Activated naive CD8-positive, alpha-beta T cell treated with anti-CD3 and anti-CD28 coated beads for 36 hours (primary cell): ENCODE data around the gene YPEL1. TPM values are rescaled to one million over a fixed set of nuclear protein-coding genes. Genes with fewer than 3 reads are reported as not detected.
"Not testable (repeated sequence)": the region's sequence is repeated elsewhere in the genome, so short reads cannot be mapped to it uniquely, and the experiment has no call there.

Experiments used
- DNase-seq: peaks from one replicate; pipeline ENCODE4 v3.0.0; 2021
- H3K27ac Mint-ChIP-seq: one replicate; pipeline ENCODE4 v1.8.0; 2022; ENCODE audit warnings: mild to moderate bottlenecking, moderate library complexity, mixed read lengths
- H3K27me3 Mint-ChIP-seq: one replicate; pipeline ENCODE4 v1.8.0; 2022; ENCODE audit warnings: mild to moderate bottlenecking, mixed read lengths
- H3K36me3 Mint-ChIP-seq: one replicate; pipeline ENCODE4 v1.8.0; 2021; ENCODE audit warnings: mild to moderate bottlenecking, mixed read lengths
- H3K4me1 Mint-ChIP-seq: one replicate; pipeline ENCODE4 v1.8.0; 2021; ENCODE audit warnings: mixed read lengths
- H3K4me3 Mint-ChIP-seq: one replicate; pipeline ENCODE4 v1.8.0; 2022; ENCODE audit warnings: mild to moderate bottlenecking, moderate library complexity, mixed read lengths
- H3K9me3 Mint-ChIP-seq: one replicate; pipeline ENCODE4 v1.8.0; 2022; ENCODE audit warnings: mixed read lengths
- total RNA-seq, 2 experiments: library from RNA; stranded (reverse); gene quantifications; one replicate each; pipeline ENCODE4 v1.2.3, GENCODE V29; 2021

Gene YPEL1
- total RNA-seq, 2 experiments from 2014 or later, result 0.60 to 0.72 TPM

DNA sequence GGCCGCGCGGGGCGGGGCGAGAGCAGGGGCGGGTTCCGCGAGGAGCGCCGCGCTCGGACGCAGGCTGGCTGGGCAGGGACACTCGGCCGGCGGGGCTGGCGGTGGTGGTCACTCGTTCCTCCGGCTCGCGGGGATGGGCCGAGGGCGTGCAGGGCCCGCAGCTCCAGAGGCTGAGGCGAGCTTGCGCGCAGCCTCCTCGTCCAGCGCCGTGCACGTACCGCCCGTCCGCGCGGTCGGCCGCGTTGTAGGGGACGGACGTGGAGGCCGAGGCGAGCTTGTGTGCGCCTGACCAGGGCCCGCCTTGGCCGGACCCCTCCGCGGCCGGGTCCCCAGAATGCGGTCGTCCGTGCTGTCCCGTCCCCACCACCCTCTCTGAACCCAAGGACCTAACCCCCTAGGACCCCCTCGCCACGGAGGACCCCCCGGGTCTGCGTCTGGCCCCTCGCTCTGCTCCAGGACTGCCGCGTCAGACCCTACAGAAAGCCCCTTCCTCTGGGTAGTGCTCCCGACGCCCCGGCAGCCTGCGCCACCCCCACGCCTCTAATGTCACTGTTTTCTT, 569 bp upstream of the YPEL1 start:
- no peak overlapping the region for H3K4me3 Mint-ChIP-seq
- no peaks in the 10 kb centered on the region for H3K27me3 Mint-ChIP-seq
- no peaks in the 10 kb centered on the region for H3K36me3 Mint-ChIP-seq
- no peak overlapping the region for H3K27ac Mint-ChIP-seq
- DNase-seq, result no peak
- H3K9me3 Mint-ChIP-seq, result no peaks in the 10 kb centered on the region
- peaks cover 7% of the 10 kb centered on the region for H3K4me1 Mint-ChIP-seq

DNA sequence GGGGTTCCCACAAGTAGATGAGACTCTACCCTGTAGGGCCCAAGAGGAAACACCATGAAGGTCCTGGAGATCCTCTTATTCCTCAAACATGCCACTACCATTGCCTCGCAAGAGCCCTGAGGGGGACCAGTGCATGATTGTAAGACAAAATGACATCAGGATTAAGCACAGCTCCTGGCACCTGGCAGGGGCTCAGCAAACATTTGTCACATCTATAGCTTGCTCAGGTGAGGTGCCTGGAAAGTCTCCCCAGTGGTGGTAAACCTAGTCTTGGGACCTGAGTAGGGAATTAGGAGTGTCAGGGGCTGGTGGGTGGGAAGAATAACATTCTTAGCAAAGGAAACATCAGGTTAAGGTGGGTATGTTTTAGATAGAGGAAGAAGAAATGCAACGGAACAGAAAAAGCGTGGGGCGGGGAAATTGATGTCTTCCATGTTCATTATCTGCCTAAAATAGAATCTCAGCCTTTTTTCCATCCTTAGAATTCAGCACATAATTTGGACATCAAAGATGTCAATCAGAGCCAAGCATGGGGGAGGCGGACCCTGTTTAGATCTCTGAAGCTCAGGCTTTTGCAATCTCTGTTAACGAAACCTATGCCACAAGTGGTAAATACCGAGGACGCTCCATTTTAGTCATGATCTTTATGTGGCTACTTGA, 924 bp downstream of the YPEL1 start:
- Mint-ChIP-seq H3K36me3 (no peaks in the 10 kb centered on the region), H3K4me3 (peak overlapping the region; percentile 85), H3K4me1 (peaks cover 7% of the 10 kb centered on the region), H3K9me3 (no peaks in the 10 kb centered on the region), H3K27me3 (no peaks in the 10 kb centered on the region), H3K27ac (peak overlapping the region; percentile 78)
- DNase-seq, result peak; percentile 12

DNA sequence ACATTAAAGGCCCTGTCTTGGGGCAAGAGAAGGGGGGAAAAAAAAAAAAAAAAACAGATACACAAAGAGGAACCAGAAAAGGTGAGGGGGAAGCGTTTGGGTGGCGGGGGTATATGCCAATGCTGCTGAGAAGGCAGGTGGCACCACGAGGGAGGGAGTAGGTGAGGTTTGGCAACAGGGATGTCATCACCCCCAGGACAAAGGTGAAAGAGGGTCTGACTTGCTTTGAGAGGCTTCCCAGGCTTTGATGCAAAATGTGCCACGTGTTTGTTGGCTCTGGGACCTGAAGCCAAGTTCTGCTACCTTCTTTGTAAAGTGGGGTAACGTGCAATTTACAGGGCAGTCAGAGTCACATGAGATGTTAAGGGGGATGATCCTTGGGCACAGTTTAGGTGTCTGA, 4.1 kb downstream of the YPEL1 start:
- no peak overlapping the region for H3K4me3 Mint-ChIP-seq
- DNase-seq, result no peak
- H3K9me3 Mint-ChIP-seq, result no peaks in the 10 kb centered on the region
- no peaks in the 10 kb centered on the region for H3K27me3 Mint-ChIP-seq
- H3K27ac Mint-ChIP-seq, result no peak overlapping the region
- no peaks in the 10 kb centered on the region for H3K36me3 Mint-ChIP-seq
- H3K4me1 Mint-ChIP-seq, result peaks cover 9% of the 10 kb centered on the region

DNA sequence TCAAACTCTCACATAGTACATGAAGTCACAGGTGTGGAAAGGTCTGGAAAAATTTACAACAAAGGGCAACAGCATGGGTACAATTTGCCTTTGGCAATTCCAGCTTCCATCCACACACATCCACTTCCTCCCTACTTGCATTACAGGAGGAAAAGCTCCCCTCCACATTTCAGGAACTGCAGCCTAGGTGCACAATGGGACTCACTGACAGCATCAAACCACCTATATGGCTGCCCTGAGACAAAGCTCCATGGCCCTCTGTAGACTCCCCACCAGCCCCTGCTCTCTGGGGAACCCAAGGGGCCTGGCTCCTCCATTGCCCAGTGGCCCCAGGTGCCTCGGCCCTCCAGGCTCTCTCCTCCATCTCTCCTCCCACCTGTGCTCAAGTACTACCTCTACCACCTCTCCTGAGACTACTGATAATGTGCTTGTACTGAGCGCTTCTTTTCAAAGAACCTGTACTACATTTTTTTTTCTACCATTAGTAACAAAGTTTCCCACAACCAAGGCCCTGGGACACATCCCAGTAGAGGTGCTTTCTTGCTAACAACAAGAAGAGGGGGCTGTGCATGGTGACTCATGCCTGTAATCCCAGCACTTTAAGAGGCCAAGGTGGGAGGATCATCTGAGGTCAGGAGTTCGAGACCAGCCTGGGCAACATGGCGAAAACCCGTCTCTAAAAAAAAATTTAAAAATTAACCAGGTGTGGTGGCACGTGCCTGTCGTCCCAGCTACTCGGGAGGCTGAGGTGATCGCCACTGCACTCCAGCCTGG, 4.9 kb downstream of the YPEL1 start:
- no peak for DNase-seq
- Mint-ChIP-seq H3K4me3 (no peak overlapping the region), H3K9me3 (no peaks in the 10 kb centered on the region), H3K27me3 (no peaks in the 10 kb centered on the region), H3K27ac (no peak overlapping the region), H3K36me3 (no peaks in the 10 kb centered on the region), H3K4me1 (peaks cover 10% of the 10 kb centered on the region)

DNA sequence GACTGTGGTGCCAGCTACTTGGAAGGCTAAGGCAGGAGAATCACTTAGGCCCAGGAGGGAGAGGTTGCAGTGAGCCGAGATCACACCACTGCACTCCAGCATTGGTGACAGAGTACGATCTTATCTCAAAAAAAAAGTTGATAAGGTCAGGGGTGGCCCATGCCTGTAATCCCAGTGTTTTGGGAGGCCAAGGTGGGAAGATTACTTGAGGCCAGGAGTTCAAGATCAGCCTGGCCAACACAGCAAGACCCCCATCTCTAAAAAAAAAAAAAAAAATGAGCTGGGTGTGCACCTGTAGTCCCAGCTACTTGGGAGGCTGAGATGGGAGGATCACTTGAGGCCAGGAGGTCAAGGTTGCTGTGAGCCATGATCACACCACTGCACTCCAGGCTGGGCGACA, 6.4 kb downstream of the YPEL1 start:
- not testable (repeated sequence) for H3K9me3 Mint-ChIP-seq, DNase-seq, H3K36me3 Mint-ChIP-seq, H3K4me1 Mint-ChIP-seq, H3K27ac Mint-ChIP-seq, H3K4me3 Mint-ChIP-seq, H3K27me3 Mint-ChIP-seq

DNA sequence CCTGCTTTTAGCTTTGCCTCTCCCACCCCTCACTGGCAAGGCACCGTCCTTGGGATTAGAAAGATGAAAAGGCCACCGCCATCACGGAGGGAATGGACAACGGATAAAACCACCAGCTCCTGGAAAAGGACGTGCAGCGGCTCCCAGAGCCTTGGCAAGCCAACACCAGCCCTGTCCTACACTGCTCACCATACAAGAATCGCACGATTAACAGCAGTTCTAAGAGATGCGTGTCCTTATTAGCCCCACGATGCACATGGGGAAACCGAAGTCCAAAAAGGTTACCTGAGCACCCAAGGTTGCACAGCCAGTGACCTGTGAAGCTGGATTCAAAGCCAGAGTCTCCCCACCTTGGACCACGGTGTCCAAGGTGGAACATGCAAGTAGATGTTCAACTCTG, 7.3 kb downstream of the YPEL1 start:
- no peaks in the 10 kb centered on the region for H3K36me3 Mint-ChIP-seq
- H3K4me1 Mint-ChIP-seq, result peaks cover 3% of the 10 kb centered on the region
- H3K27me3 Mint-ChIP-seq, result no peaks in the 10 kb centered on the region
- DNase-seq, result no peak
- H3K9me3 Mint-ChIP-seq, result no peaks in the 10 kb centered on the region
- H3K27ac Mint-ChIP-seq, result no peak overlapping the region
- no peak overlapping the region for H3K4me3 Mint-ChIP-seq

DNA sequence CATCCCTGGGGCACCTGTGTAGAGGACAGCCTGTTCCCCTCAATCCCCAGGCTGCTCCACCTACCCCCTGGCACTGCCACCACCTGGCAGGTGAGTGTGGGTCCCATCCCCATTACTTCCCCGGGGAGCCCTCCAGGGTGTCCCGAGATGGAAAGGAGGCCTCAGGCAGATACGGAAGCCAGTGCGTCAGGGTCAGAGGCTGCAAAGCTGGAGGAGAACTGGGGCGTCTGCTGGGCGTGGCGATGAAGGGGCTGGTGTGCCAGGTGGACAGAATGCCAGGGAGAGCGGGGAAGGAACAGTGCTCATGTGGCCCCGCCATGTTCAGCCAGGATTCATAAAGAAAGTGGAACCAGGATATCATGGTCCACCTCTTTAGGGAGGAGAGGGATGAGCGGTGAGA, 7.8 kb downstream of the YPEL1 start:
- Mint-ChIP-seq H3K4me1 (peaks cover 3% of the 10 kb centered on the region), H3K9me3 (no peaks in the 10 kb centered on the region), H3K27me3 (no peaks in the 10 kb centered on the region), H3K27ac (no peak overlapping the region), H3K36me3 (no peaks in the 10 kb centered on the region), H3K4me3 (no peak overlapping the region)
- no peak for DNase-seq

DNA sequence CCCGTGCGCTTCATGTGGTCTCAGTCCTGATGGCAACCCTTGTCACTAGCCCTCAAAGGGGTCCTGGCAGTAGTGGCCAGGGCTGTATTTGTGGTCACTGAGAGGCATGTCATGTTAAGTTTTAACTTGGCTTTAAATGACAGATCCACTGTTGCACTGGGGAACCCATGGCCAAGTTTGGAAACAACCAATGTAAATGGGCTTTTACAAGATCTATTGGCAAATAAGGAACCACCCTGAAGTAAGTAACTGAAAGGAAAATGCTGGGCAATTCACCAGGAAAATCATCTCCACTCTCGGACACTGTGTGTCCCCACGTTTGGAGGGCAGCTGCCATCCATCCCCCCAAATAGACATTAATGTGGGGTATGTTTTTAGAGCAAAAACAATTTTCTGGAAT, 8.4 kb downstream of the YPEL1 start:
- H3K9me3 Mint-ChIP-seq, result no peaks in the 10 kb centered on the region
- H3K4me1 Mint-ChIP-seq, result peaks cover 3% of the 10 kb centered on the region
- H3K4me3 Mint-ChIP-seq, result no peak overlapping the region
- H3K36me3 Mint-ChIP-seq, result no peaks in the 10 kb centered on the region
- DNase-seq, result no peak
- no peak overlapping the region for H3K27ac Mint-ChIP-seq
- no peaks in the 10 kb centered on the region for H3K27me3 Mint-ChIP-seq

DNA sequence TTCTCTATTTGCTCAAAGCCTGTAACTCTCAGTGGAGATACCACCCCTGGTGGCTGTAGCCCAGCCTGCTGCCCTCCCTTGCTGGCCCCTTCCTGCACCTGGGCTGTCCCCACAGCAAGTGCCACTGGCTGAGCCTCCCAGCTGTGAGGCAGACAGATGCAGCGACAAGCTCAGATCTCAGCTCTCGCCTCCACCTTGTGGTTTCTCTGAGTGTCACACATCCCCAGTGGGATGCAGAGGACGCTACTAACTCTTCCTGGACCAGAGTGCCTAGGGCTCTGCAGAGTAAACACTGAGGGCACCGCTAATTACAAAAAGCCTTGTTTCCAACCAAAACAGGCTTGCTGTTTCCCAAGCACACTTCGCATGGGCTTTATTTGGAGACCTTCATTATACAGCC, 8.9 kb downstream of the YPEL1 start:
- H3K4me3 Mint-ChIP-seq, result no peak overlapping the region
- H3K27ac Mint-ChIP-seq, result no peak overlapping the region
- peak; percentile 48 for DNase-seq
- H3K27me3 Mint-ChIP-seq, result no peaks in the 10 kb centered on the region
- H3K9me3 Mint-ChIP-seq, result no peaks in the 10 kb centered on the region
- H3K36me3 Mint-ChIP-seq, result no peaks in the 10 kb centered on the region
- peaks cover 3% of the 10 kb centered on the region for H3K4me1 Mint-ChIP-seq

DNA sequence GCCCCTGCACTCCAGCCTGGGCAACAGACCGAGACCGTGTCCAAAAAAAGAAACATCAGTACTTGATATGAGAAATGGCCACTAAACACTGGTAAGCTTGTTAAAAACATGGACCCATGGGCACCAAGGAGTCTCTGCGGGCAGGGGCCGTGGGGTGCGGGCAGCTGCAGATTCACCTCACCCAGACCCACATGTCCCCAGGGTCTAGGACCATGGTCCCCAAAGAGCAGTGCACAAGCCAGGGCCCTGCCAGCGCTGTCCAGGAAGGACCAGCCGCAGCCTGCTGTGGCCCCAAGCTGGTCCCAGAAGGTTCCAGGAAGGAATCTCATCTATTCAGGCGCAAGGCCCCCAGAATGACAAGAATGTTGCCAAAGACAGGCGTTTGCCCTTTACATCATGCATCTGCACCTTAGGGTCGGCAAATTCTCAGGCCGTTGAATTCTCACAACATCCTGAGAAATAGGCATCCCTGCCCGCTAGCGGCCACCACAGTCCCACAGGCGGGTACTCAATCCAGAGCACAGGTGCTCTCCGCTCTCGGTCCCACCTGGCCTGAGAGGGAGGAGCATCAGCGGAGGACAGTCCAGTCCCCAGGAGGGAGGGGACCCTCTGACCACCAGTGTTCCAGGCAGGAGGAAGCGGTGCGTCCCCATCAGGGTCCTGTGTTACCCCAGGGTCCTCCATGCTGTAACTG, 9.5 kb downstream of the YPEL1 start:
- Mint-ChIP-seq H3K36me3 (no peaks in the 10 kb centered on the region), H3K4me1 (peaks cover 3% of the 10 kb centered on the region)

DNA sequence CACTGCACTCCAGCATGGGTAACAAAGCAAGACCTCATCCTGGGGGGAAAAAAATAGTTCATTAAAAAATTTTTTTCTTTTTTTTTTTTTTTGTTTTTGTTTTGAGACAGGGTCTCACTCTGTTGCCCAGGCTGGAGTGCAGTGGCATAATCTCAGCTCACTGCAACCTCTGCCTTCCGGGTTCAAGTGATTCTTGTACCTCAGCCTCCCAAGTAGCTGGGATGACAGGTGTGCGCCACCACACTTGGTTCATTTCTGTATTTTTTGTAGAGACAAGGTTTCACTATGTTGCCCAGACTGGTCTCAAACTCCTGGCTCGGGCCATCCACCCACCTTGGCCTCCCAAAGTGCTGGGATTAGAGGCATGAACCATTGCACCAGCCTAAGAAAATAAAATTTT, 11.1 kb downstream of the YPEL1 start:
- not testable (repeated sequence) for H3K27me3 Mint-ChIP-seq, H3K4me3 Mint-ChIP-seq, DNase-seq, H3K4me1 Mint-ChIP-seq, H3K36me3 Mint-ChIP-seq, H3K27ac Mint-ChIP-seq, H3K9me3 Mint-ChIP-seq

More for the DNA sequence above, 9.5 kb downstream of the YPEL1 start:
- Mint-ChIP-seq H3K27me3 (no peaks in the 10 kb centered on the region), H3K4me3 (no peak overlapping the region), H3K27ac (no peak overlapping the region), H3K9me3 (no peaks in the 10 kb centered on the region)
- DNase-seq, result no peak

DNA sequence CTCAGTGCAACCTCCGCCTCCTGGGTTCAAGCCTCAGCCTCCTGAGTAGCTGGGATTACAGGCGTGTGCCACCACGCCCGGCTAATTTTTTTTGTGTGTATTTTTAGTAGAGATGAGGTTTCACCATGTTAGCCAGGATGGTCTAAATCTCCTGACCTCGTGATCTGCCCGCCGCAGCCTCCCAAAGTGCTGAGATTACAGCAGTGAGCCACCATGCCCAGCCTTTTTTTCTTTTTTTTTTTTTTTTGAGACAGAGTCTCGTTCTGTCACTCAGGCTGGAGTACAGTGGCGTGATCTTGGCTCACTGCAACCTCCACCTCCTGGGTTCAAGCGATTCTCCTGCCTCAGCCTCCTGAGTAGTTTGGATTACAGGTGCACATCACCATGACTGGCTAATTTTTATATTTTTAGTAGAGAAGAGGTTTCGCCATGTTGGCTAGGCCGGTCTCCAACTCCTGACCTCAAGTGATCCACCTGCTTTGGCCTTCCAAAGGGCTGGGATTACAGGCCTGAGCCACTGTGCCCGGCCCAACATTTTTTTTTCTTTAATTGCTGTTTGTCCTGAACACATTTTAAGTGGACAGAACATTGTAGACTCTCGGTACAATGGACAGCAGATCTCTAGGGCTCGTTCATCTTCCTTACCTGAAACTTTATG, 14.3 kb downstream of the YPEL1 start:
- H3K9me3 Mint-ChIP-seq, H3K4me1 Mint-ChIP-seq, H3K4me3 Mint-ChIP-seq, H3K27me3 Mint-ChIP-seq, H3K36me3 Mint-ChIP-seq, H3K27ac Mint-ChIP-seq, DNase-seq: not testable (repeated sequence)

DNA sequence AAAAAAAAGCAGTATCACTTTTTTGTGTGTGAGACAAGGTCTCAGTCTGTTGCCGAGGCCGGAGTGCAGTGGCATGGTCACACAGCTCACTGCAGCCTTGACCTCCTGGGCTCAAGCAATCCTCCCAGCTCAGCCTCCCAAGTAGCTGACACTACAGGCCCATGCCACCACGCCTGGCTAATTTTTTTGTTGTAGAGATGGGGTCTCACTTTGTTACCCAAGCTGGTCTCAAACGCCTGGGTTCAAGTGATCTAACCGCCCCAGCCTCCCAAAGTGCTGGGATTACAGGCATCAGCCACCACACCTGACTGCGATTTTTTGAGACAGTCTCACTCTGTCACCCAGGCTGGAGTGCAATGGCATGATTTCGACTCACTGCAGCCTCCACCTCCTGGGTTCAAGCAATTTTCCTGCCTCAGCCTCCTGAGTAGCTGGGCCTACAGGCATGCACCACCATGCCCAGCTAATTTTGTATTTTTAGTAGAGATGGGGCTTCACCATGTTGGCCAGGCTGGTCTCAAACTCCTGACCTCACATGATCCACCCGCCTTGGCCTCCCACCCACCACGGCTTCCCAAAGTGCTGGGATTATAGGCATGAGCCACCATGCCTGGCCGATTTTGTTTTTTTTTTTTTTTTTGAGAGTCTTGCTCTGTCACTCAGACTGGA, 15.3 kb downstream of the YPEL1 start:
- H3K4me3 Mint-ChIP-seq, H3K27ac Mint-ChIP-seq, H3K27me3 Mint-ChIP-seq, DNase-seq, H3K36me3 Mint-ChIP-seq, H3K9me3 Mint-ChIP-seq, H3K4me1 Mint-ChIP-seq: not testable (repeated sequence)

DNA sequence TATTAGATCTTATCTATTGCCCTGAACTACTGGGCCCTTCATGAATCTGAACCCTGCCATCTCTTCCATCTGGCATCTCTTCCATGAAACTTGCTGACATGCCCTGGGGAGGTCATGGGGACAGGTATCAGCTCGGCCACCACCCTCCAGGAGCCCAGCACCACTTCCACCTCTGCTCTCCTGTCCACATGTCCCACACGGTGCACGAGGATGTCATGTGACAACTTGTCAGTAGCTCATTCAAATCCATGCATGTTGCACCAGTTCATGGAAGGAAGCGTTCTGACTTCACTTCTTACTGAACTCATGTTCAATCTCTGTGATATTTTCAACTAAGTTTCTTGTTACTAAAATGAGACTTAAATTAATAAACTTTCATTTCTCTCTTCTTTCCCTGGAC, 16.6 kb downstream of the YPEL1 start:
- Mint-ChIP-seq H3K9me3 (no peaks in the 10 kb centered on the region), H3K4me1 (peaks cover 3% of the 10 kb centered on the region), H3K36me3 (no peaks in the 10 kb centered on the region), H3K27me3 (no peaks in the 10 kb centered on the region), H3K27ac (no peak overlapping the region), H3K4me3 (no peak overlapping the region)
- DNase-seq, result no peak

DNA sequence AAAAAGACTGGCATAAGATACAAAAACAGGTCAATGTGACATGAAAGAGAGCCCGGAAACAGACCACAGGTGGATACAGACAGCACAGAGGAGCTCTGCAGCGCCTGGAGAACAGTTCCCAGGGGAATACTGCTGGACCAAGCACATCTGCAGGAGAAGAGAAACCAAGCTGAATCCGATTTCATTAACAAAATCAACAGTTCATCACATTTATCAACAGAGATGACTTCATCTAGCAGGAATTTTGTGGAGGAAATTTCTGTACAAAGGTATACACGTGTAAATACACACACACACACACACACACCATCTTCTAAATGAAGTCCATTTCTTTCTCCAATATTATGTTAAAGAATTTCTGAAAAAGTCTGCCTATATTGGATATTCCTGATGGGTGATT, 17.1 kb downstream of the YPEL1 start:
- H3K27ac Mint-ChIP-seq, result no peak overlapping the region
- no peaks in the 10 kb centered on the region for H3K9me3 Mint-ChIP-seq
- no peak for DNase-seq
- H3K4me3 Mint-ChIP-seq, result no peak overlapping the region
- H3K36me3 Mint-ChIP-seq, result no peaks in the 10 kb centered on the region
- no peaks in the 10 kb centered on the region for H3K27me3 Mint-ChIP-seq
- H3K4me1 Mint-ChIP-seq, result peaks cover 6% of the 10 kb centered on the region
